K562 (cell line): ENCODE results near the gene TTC9C. TPM values are rescaled to one million over a fixed set of nuclear protein-coding genes. Genes with fewer than 3 reads are reported as not detected.

Source experiments
- CTCF ChIP-seq, 3 experiments: IDR thresholded peaks in 2 of 3; conservative IDR thresholded peaks in 1 of 3; 2 replicates each; pipeline ENCODE4 v1.5.1; 2011 to 2012; ENCODE audit warnings: low read length in 3 of 3, mild to moderate bottlenecking in 3 of 3, control low read depth in 2 of 3, improper control_type of control experiment in 1 of 3, inconsistent platforms in 1 of 3, low read depth in 1 of 3, mixed read lengths in 1 of 3, moderate library complexity in 1 of 3; ENCODE audit not compliant: insufficient read depth in 2 of 3
- GTF2F1 ChIP-seq: IDR thresholded peaks from 2 replicates; pipeline ENCODE4 v1.6.1; 2011; ENCODE audit warnings: low read depth, low read length, improper control_type of control experiment
- JUND ChIP-seq, 2 experiments: IDR thresholded peaks; 2 replicates in 1 of 2; 3 replicates in 1 of 2; pipeline ENCODE4 v1.6.1; 2011; ENCODE audit warnings: borderline replicate concordance in 2 of 2, low read depth in 2 of 2, low read length in 2 of 2, improper control_type of control experiment in 1 of 2, missing biosample characterization in 1 of 2, missing genetic modification characterization in 1 of 2, missing genetic modification reagents in 1 of 2
- NCOR1 ChIP-seq: fragments of 450-650 bp; IDR thresholded peaks from 2 replicates; pipeline ENCODE4 v1.6.1; 2016; ENCODE audit warnings: mild to moderate bottlenecking, moderate library complexity
- NR2F6 ChIP-seq: fragments of 450-650 bp; formaldehyde crosslinking; IDR thresholded peaks from 2 replicates; pipeline ENCODE4 v1.4.0; 2020; ENCODE audit warnings: mild to moderate bottlenecking
- SIN3A ChIP-seq, 2 experiments: fragments of 150-350 bp in 1 of 2; IDR thresholded peaks; 2 replicates each; pipeline ENCODE4 v1.6.1; 2011 to 2016; ENCODE audit warnings: borderline replicate concordance in 2 of 2, low read depth in 2 of 2, low read length in 2 of 2, mild to moderate bottlenecking in 2 of 2, moderate library complexity in 2 of 2; ENCODE audit not compliant: control insufficient read depth in 1 of 2
- SIN3B ChIP-seq: fragments of 450-650 bp; IDR thresholded peaks from 2 replicates; pipeline ENCODE4 v1.6.1; 2017; ENCODE audit warnings: low read depth, mild to moderate bottlenecking, moderate library complexity
- SMAD4 ChIP-seq: fragments of 250-450 bp; sonication (Bioruptor Pico); conservative IDR thresholded peaks from 2 replicates; pipeline ENCODE4 v1.8.0; 2021; ENCODE audit warnings: inconsistent platforms, mild to moderate bottlenecking, moderate library complexity
- TAF7 ChIP-seq: fragments of 450-650 bp; IDR thresholded peaks from 2 replicates; pipeline ENCODE4 v1.6.1; 2016; ENCODE audit warnings: missing genetic modification characterization, missing compliant biosample characterization
- XRCC5 ChIP-seq: fragments of 200-400 bp; formaldehyde crosslinking; IDR thresholded peaks from 2 replicates; pipeline ENCODE4 v1.6.1; 2017; ENCODE audit warnings: low read depth, mild to moderate bottlenecking, low read length
- ZMIZ1 ChIP-seq, 2 experiments: fragments of 150-350 bp in 1 of 2; IDR thresholded peaks; 2 replicates each; pipeline ENCODE4 v1.6.1; 2012 to 2016; ENCODE audit warnings: low read depth in 2 of 2, low read length in 2 of 2, mild to moderate bottlenecking in 1 of 2, moderate library complexity in 1 of 2
- ZNF263 ChIP-seq: sonication (generic); formaldehyde crosslinking; IDR thresholded peaks from 2 replicates; pipeline ENCODE4 v1.8.0; 2022; ENCODE audit warnings: mild to moderate bottlenecking, missing genetic modification reagents, borderline replicate concordance
- ZNF395 ChIP-seq: fragments of 200-800 bp; sonication (Bioruptor generic); IDR thresholded peaks from 2 replicates; pipeline ENCODE4 v1.6.1; 2017; ENCODE audit warnings: missing genetic modification characterization, missing compliant biosample characterization
- polyA plus RNA-seq, 8 experiments: library from polyadenylated mRNA; depleted of rRNA in 4 of 8; stranded (reverse) in 5 of 8; unstranded in 3 of 8; fragments of >200 nt; fragmentation: Nextera tagmentation in 2 of 8; fragmentation: Illumina TruSeq in 1 of 8; extraction: Ambion mirVana in 2 of 8; extraction: Trizol in 1 of 8; gene quantifications; 2 replicates each; pipeline versions ENCODE4 v1.2.1 to v1.2.3, GENCODE V29; 2011 to 2014; ENCODE audit warnings: inconsistent platforms in 1 of 8, missing spikeins in 1 of 8
- total RNA-seq, 7 experiments: library from RNA; depleted of rRNA in 6 of 7; stranded (reverse); fragments of >200 nt in 6 of 7; fragmentation: Illumina TruSeq in 2 of 7; extraction: Trizol in 2 of 7; gene quantifications; 2 replicates each; pipeline versions ENCODE4 v1.2.1 to v1.2.3, GENCODE V29; 2011 to 2021; ENCODE audit warnings: low replicate concordance in 1 of 7
- TF ChIP-seq, protein P1 (sequence below): sonication (generic); formaldehyde crosslinking; IDR thresholded peaks from 2 replicates; pipeline ENCODE4 v1.8.0; 2022; ENCODE audit warnings: missing genetic modification reagents, mild to moderate bottlenecking, borderline replicate concordance
- TF ChIP-seq, protein P2 (sequence below): fragments of 250-450 bp; sonication (Bioruptor Pico); IDR thresholded peaks from 2 replicates; pipeline ENCODE4 v1.9.0; 2021; ENCODE audit warnings: mild to moderate bottlenecking, inconsistent platforms

TTC9C gene
- total and polyA plus RNA-seq, 9 of the 15 experiments (the other 6 are each of a cell fraction or from before 2014, with no cell fraction given): 32.8 to 59.0 (median 37.1) TPM

DNA sequence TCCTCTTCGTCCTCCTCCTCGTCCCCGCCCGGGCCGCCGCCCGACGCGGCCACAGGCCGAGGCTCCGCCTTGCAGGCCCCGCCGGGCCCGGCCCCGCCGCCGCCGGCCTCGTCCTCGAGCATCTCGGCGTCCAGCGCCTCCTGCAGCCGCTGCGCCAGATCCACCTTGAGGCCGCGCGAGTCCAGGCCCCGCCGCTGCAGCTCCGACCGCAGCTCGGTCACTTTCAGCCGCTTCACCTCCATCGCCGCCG is 1.4 kb upstream of the TTC9C start (continued):
- TF ChIP-seq JUND (IDR thresholded peaks at IDR 0.05; ENCODE audit: borderline replicate concordance, low read depth, low read length) (no peak), JUND (tag; IDR thresholded peaks at IDR 0.05; ENCODE audit: borderline replicate concordance, low read depth, low read length) (no peak), NR2F6 (CRISPR knock-in tag) (no peak), CTCF (IDR thresholded peaks at IDR 0.05 in 2 of 3, conservative IDR thresholded peaks at IDR 0.05 in 1 of 3; ENCODE audit: insufficient read depth in 2 of 3, low read depth in 1 of 3, low read length in 3 of 3) (peak in 1 of 3 experiments; percentile 40; a peak in 2 of 6 replicates), SIN3B (no peak), SIN3A (IDR thresholded peaks at IDR 0.05; ENCODE audit: borderline replicate concordance in 2 of 2, control insufficient read depth in 1 of 2, low read depth in 2 of 2, low read length in 2 of 2) (peak in 1 of 2 experiments; percentile 67; a peak in 2 of 4 replicates), ZNF263 (CRISPR knock-in tag) (peak; percentile 11; the same call in 1 of the 2 replicates), TAF7 (no peak), XRCC5 (no peak), SMAD4 (peak; percentile 79; the same call in 1 of the 2 replicates), GTF2F1 (no peak), ZNF395 (peak; percentile 45; the same call in 1 of the 2 replicates), NCOR1 (no peak), ZMIZ1 (IDR thresholded peaks at IDR 0.05; ENCODE audit: low read depth in 2 of 2, low read length in 2 of 2) (no peak)
- TF ChIP-seq, protein P1, sequence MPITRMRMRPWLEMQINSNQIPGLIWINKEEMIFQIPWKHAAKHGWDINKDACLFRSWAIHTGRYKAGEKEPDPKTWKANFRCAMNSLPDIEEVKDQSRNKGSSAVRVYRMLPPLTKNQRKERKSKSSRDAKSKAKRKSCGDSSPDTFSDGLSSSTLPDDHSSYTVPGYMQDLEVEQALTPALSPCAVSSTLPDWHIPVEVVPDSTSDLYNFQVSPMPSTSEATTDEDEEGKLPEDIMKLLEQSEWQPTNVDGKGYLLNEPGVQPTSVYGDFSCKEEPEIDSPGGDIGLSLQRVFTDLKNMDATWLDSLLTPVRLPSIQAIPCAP (CRISPR knock-in tag): no peak
- TF ChIP-seq, protein P2, sequence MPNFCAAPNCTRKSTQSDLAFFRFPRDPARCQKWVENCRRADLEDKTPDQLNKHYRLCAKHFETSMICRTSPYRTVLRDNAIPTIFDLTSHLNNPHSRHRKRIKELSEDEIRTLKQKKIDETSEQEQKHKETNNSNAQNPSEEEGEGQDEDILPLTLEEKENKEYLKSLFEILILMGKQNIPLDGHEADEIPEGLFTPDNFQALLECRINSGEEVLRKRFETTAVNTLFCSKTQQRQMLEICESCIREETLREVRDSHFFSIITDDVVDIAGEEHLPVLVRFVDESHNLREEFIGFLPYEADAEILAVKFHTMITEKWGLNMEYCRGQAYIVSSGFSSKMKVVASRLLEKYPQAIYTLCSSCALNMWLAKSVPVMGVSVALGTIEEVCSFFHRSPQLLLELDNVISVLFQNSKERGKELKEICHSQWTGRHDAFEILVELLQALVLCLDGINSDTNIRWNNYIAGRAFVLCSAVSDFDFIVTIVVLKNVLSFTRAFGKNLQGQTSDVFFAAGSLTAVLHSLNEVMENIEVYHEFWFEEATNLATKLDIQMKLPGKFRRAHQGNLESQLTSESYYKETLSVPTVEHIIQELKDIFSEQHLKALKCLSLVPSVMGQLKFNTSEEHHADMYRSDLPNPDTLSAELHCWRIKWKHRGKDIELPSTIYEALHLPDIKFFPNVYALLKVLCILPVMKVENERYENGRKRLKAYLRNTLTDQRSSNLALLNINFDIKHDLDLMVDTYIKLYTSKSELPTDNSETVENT (CRISPR knock-in tag): no peak
